K562 (cell line): ENCODE data around the gene GNG7. TPM values are rescaled to one million over a fixed set of nuclear protein-coding genes. Genes with fewer than 3 reads are reported as not detected.

Source experiments
- BCOR ChIP-seq: fragments of 450-650 bp; IDR thresholded peaks from 2 replicates; pipeline ENCODE4 v1.6.1; 2016
- CHD4 ChIP-seq: fragments of 200-600 bp; sonication (generic); IDR thresholded peaks from 3 replicates; pipeline ENCODE4 v1.6.1; 2012; ENCODE audit warnings: low read depth, mild to moderate bottlenecking, mixed read lengths, low read length, inconsistent platforms; ENCODE audit not compliant: insufficient read depth, insufficient replicate concordance, poor library complexity, severe bottlenecking
- DACH1 ChIP-seq: fragments of 450-650 bp; IDR thresholded peaks from 2 replicates; pipeline ENCODE4 v1.6.1; 2018; ENCODE audit not compliant: partially characterized antibody
- MAFK ChIP-seq: IDR thresholded peaks from 2 replicates; pipeline ENCODE4 v1.6.1; 2011; ENCODE audit warnings: low read length, improper control_type of control experiment
- MIER1 ChIP-seq: fragments of 450-650 bp; IDR thresholded peaks from 2 replicates; pipeline ENCODE4 v1.6.1; 2016; ENCODE audit warnings: antibody characterized with exemption, mild to moderate bottlenecking, low read depth
- RCOR1 ChIP-seq, 2 experiments: IDR thresholded peaks; 2 replicates each; pipeline ENCODE4 v1.6.1; 2012; ENCODE audit warnings: low read depth in 2 of 2, low read length in 2 of 2, borderline replicate concordance in 1 of 2, improper control_type of control experiment in 1 of 2
- STAT5B ChIP-seq: fragments of 250-450 bp; sonication (Bioruptor Pico); IDR thresholded peaks from 2 replicates; pipeline ENCODE4 v1.8.0; 2021; ENCODE audit warnings: mild to moderate bottlenecking, inconsistent platforms
- polyA plus RNA-seq, 8 experiments: library from polyadenylated mRNA; depleted of rRNA in 4 of 8; stranded (reverse) in 5 of 8; unstranded in 3 of 8; fragments of >200 nt; fragmentation: Nextera tagmentation in 2 of 8; fragmentation: Illumina TruSeq in 1 of 8; extraction: Ambion mirVana in 2 of 8; extraction: Trizol in 1 of 8; gene quantifications; 2 replicates each; pipeline versions ENCODE4 v1.2.1 to v1.2.3, GENCODE V29; 2011 to 2014; ENCODE audit warnings: inconsistent platforms in 1 of 8, missing spikeins in 1 of 8
- total RNA-seq, 7 experiments: library from RNA; depleted of rRNA in 6 of 7; stranded (reverse); fragments of >200 nt in 6 of 7; fragmentation: Illumina TruSeq in 2 of 7; extraction: Trizol in 2 of 7; gene quantifications; 2 replicates each; pipeline versions ENCODE4 v1.2.1 to v1.2.3, GENCODE V29; 2011 to 2021; ENCODE audit warnings: low replicate concordance in 1 of 7
- TF ChIP-seq, protein P1 (sequence below): sonication (generic); formaldehyde crosslinking; IDR thresholded peaks from 2 replicates; pipeline ENCODE4 v1.8.0; 2023; ENCODE audit warnings: mild to moderate bottlenecking, missing genetic modification reagents
- TF ChIP-seq, protein P2 (sequence below): fragments of 450-650 bp; IDR thresholded peaks from 2 replicates; pipeline ENCODE4 v1.6.1; 2017; ENCODE audit warnings: antibody characterized with exemption, mild to moderate bottlenecking
- TF ChIP-seq, protein P3 (sequence below): fragments of 450-650 bp; IDR thresholded peaks from 2 replicates; pipeline ENCODE4 v1.6.1; 2016; ENCODE audit warnings: low read depth
- TF ChIP-seq, protein P4 (sequence below): IDR thresholded peaks from 2 replicates; pipeline ENCODE4 v1.6.1; 2011; ENCODE audit not compliant: insufficient read length; ENCODE audit errors: extremely low read depth

The GNG7 gene
- total and polyA plus RNA-seq, 9 of the 15 experiments (the other 6 are each of a cell fraction or from before 2014, with no cell fraction given): 0.01 to 0.20 (median 0.06) TPM; not detected in 1

DNA sequence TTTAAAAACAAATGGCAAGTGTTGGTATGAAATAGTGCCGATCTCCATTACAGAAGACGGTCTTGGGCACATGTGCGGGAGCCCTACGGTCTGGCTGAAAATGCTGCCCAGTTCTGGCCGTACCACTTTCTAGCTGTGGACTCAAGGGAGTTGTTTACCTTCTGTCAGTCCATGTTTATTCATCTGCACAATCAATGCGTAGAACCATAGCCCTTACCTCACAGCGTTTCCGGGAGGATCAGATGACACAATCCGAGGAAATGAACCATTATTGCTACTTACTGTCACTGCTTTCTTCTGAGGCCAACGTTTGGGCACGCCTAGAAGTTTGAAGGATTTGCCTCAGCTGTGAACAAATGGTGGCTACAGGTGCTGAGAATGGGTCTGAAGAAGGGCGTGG, 195.4 kb downstream of the GNG7 start (continued):
- TF ChIP-seq, protein P1, sequence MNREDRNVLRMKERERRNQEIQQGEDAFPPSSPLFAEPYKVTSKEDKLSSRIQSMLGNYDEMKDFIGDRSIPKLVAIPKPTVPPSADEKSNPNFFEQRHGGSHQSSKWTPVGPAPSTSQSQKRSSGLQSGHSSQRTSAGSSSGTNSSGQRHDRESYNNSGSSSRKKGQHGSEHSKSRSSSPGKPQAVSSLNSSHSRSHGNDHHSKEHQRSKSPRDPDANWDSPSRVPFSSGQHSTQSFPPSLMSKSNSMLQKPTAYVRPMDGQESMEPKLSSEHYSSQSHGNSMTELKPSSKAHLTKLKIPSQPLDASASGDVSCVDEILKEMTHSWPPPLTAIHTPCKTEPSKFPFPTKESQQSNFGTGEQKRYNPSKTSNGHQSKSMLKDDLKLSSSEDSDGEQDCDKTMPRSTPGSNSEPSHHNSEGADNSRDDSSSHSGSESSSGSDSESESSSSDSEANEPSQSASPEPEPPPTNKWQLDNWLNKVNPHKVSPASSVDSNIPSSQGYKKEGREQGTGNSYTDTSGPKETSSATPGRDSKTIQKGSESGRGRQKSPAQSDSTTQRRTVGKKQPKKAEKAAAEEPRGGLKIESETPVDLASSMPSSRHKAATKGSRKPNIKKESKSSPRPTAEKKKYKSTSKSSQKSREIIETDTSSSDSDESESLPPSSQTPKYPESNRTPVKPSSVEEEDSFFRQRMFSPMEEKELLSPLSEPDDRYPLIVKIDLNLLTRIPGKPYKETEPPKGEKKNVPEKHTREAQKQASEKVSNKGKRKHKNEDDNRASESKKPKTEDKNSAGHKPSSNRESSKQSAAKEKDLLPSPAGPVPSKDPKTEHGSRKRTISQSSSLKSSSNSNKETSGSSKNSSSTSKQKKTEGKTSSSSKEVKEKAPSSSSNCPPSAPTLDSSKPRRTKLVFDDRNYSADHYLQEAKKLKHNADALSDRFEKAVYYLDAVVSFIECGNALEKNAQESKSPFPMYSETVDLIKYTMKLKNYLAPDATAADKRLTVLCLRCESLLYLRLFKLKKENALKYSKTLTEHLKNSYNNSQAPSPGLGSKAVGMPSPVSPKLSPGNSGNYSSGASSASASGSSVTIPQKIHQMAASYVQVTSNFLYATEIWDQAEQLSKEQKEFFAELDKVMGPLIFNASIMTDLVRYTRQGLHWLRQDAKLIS (CRISPR knock-in tag): no peak
- no peak for TF ChIP-seq CHD4
- TF ChIP-seq DACH1: no peak
- TF ChIP-seq, protein P2, sequence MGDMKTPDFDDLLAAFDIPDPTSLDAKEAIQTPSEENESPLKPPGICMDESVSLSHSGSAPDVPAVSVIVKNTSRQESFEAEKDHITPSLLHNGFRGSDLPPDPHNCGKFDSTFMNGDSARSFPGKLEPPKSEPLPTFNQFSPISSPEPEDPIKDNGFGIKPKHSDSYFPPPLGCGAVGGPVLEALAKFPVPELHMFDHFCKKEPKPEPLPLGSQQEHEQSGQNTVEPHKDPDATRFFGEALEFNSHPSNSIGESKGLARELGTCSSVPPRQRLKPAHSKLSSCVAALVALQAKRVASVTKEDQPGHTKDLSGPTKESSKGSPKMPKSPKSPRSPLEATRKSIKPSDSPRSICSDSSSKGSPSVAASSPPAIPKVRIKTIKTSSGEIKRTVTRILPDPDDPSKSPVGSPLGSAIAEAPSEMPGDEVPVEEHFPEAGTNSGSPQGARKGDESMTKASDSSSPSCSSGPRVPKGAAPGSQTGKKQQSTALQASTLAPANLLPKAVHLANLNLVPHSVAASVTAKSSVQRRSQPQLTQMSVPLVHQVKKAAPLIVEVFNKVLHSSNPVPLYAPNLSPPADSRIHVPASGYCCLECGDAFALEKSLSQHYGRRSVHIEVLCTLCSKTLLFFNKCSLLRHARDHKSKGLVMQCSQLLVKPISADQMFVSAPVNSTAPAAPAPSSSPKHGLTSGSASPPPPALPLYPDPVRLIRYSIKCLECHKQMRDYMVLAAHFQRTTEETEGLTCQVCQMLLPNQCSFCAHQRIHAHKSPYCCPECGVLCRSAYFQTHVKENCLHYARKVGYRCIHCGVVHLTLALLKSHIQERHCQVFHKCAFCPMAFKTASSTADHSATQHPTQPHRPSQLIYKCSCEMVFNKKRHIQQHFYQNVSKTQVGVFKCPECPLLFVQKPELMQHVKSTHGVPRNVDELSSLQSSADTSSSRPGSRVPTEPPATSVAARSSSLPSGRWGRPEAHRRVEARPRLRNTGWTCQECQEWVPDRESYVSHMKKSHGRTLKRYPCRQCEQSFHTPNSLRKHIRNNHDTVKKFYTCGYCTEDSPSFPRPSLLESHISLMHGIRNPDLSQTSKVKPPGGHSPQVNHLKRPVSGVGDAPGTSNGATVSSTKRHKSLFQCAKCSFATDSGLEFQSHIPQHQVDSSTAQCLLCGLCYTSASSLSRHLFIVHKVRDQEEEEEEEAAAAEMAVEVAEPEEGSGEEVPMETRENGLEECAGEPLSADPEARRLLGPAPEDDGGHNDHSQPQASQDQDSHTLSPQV: no peak
- TF ChIP-seq STAT5B (CRISPR knock-in tag): no peak
- TF ChIP-seq BCOR: no peak
- TF ChIP-seq, protein P3, sequence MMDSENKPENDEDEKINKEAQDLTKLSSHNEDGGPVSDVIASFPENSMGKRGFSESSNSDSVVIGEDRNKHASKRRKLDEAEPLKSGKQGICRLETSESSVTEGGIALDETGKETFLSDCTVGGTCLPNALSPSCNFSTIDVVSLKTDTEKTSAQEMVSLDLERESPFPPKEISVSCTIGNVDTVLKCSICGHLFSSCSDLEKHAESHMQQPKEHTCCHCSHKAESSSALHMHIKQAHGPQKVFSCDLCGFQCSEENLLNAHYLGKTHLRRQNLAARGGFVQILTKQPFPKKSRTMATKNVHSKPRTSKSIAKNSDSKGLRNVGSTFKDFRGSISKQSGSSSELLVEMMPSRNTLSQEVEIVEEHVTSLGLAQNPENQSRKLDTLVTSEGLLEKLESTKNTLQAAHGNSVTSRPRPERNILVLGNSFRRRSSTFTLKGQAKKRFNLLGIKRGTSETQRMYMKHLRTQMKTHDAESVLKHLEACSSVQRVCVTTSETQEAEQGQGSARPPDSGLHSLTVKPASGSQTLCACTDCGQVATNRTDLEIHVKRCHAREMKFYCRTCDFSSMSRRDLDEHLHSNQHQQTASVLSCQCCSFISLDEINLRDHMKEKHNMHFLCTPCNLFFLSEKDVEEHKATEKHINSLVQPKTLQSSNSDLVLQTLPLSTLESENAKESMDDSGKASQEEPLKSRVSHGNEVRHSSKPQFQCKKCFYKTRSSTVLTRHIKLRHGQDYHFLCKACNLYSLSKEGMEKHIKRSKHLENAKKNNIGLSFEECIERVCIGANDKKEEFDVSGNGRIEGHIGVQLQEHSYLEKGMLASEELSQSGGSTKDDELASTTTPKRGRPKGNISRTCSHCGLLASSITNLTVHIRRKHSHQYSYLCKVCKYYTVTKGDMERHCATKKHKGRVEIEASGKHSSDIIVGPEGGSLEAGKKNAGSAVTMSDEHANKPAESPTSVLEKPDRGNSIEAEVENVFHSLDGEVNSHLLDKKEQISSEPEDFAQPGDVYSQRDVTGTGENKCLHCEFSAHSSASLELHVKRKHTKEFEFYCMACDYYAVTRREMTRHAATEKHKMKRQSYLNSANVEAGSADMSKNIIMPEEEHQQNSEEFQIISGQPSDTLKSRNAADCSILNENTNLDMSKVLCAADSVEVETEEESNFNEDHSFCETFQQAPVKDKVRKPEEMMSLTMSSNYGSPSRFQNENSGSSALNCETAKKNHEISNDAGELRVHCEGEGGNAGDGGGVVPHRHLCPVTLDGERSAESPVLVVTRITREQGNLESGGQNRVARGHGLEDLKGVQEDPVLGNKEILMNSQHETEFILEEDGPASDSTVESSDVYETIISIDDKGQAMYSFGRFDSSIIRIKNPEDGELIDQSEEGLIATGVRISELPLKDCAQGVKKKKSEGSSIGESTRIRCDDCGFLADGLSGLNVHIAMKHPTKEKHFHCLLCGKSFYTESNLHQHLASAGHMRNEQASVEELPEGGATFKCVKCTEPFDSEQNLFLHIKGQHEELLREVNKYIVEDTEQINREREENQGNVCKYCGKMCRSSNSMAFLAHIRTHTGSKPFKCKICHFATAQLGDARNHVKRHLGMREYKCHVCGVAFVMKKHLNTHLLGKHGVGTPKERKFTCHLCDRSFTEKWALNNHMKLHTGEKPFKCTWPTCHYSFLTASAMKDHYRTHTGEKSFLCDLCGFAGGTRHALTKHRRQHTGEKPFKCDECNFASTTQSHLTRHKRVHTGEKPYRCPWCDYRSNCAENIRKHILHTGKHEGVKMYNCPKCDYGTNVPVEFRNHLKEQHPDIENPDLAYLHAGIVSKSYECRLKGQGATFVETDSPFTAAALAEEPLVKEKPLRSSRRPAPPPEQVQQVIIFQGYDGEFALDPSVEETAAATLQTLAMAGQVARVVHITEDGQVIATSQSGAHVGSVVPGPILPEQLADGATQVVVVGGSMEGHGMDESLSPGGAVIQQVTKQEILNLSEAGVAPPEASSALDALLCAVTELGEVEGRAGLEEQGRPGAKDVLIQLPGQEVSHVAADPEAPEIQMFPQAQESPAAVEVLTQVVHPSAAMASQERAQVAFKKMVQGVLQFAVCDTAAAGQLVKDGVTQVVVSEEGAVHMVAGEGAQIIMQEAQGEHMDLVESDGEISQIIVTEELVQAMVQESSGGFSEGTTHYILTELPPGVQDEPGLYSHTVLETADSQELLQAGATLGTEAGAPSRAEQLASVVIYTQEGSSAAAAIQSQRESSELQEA: no peak
- no peak for TF ChIP-seq MIER1
- TF ChIP-seq, protein P4, sequence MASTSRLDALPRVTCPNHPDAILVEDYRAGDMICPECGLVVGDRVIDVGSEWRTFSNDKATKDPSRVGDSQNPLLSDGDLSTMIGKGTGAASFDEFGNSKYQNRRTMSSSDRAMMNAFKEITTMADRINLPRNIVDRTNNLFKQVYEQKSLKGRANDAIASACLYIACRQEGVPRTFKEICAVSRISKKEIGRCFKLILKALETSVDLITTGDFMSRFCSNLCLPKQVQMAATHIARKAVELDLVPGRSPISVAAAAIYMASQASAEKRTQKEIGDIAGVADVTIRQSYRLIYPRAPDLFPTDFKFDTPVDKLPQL: no peak
- no peak for TF ChIP-seq MAFK
- no peak; a peak in 1 of 4 replicates for TF ChIP-seq RCOR1 (IDR thresholded peaks at IDR 0.05; ENCODE audit: borderline replicate concordance in 1 of 2, low read depth in 2 of 2, low read length in 2 of 2)
